WTC11 (cell line): ENCODE data around the gene WRAP73.

Experiments used
- TF ChIP-seq, protein P1 (sequence below): fragments of 200-600 bp; IDR thresholded peaks from 2 replicates; pipeline ENCODE4 v1.8.0; 2022; ENCODE audit warnings: antibody characterized with exemption
- TF ChIP-seq, protein P2 (sequence below): fragments of 250-450 bp; sonication (Bioruptor Pico); IDR thresholded peaks from 2 replicates; pipeline ENCODE4 v2.1.2; 2022; ENCODE audit warnings: mild to moderate bottlenecking, moderate library complexity
- TF ChIP-seq, protein P3 (sequence below): sonication (generic); formaldehyde crosslinking; IDR thresholded peaks from 2 replicates; pipeline ENCODE4 v1.8.0; 2023; ENCODE audit warnings: missing genetic modification reagents
- TF ChIP-seq, protein P4 (sequence below): fragments of 250-450 bp; sonication (Bioruptor Pico); IDR thresholded peaks from 2 replicates; pipeline ENCODE4 v1.9.0; 2021; ENCODE audit warnings: mild to moderate bottlenecking, borderline replicate concordance

- TF ChIP-seq, protein P1, sequence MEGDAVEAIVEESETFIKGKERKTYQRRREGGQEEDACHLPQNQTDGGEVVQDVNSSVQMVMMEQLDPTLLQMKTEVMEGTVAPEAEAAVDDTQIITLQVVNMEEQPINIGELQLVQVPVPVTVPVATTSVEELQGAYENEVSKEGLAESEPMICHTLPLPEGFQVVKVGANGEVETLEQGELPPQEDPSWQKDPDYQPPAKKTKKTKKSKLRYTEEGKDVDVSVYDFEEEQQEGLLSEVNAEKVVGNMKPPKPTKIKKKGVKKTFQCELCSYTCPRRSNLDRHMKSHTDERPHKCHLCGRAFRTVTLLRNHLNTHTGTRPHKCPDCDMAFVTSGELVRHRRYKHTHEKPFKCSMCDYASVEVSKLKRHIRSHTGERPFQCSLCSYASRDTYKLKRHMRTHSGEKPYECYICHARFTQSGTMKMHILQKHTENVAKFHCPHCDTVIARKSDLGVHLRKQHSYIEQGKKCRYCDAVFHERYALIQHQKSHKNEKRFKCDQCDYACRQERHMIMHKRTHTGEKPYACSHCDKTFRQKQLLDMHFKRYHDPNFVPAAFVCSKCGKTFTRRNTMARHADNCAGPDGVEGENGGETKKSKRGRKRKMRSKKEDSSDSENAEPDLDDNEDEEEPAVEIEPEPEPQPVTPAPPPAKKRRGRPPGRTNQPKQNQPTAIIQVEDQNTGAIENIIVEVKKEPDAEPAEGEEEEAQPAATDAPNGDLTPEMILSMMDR: peak; percentile 75
- TF ChIP-seq, protein P2, sequence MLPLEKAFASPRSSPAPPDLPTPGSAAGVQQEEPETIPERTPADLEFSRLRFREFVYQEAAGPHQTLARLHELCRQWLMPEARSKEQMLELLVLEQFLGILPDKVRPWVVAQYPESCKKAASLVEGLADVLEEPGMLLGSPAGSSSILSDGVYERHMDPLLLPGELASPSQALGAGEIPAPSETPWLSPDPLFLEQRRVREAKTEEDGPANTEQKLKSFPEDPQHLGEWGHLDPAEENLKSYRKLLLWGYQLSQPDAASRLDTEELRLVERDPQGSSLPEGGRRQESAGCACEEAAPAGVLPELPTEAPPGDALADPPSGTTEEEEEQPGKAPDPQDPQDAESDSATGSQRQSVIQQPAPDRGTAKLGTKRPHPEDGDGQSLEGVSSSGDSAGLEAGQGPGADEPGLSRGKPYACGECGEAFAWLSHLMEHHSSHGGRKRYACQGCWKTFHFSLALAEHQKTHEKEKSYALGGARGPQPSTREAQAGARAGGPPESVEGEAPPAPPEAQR (CRISPR knock-in tag): no peak
- TF ChIP-seq, protein P3, sequence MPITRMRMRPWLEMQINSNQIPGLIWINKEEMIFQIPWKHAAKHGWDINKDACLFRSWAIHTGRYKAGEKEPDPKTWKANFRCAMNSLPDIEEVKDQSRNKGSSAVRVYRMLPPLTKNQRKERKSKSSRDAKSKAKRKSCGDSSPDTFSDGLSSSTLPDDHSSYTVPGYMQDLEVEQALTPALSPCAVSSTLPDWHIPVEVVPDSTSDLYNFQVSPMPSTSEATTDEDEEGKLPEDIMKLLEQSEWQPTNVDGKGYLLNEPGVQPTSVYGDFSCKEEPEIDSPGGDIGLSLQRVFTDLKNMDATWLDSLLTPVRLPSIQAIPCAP (CRISPR knock-in tag): no peak
- TF ChIP-seq, protein P4, sequence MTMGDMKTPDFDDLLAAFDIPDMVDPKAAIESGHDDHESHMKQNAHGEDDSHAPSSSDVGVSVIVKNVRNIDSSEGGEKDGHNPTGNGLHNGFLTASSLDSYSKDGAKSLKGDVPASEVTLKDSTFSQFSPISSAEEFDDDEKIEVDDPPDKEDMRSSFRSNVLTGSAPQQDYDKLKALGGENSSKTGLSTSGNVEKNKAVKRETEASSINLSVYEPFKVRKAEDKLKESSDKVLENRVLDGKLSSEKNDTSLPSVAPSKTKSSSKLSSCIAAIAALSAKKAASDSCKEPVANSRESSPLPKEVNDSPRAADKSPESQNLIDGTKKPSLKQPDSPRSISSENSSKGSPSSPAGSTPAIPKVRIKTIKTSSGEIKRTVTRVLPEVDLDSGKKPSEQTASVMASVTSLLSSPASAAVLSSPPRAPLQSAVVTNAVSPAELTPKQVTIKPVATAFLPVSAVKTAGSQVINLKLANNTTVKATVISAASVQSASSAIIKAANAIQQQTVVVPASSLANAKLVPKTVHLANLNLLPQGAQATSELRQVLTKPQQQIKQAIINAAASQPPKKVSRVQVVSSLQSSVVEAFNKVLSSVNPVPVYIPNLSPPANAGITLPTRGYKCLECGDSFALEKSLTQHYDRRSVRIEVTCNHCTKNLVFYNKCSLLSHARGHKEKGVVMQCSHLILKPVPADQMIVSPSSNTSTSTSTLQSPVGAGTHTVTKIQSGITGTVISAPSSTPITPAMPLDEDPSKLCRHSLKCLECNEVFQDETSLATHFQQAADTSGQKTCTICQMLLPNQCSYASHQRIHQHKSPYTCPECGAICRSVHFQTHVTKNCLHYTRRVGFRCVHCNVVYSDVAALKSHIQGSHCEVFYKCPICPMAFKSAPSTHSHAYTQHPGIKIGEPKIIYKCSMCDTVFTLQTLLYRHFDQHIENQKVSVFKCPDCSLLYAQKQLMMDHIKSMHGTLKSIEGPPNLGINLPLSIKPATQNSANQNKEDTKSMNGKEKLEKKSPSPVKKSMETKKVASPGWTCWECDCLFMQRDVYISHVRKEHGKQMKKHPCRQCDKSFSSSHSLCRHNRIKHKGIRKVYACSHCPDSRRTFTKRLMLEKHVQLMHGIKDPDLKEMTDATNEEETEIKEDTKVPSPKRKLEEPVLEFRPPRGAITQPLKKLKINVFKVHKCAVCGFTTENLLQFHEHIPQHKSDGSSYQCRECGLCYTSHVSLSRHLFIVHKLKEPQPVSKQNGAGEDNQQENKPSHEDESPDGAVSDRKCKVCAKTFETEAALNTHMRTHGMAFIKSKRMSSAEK (CRISPR knock-in tag): no peak
Observed at GRCh38 chr1:3614755-3615742, 34.9 kb downstream of the WRAP73 start.
